Activated naive CD8-positive, alpha-beta T cell (primary cell): ENCODE data around the gene TIMP3.

Experiments used
- H3K27ac Mint-ChIP-seq: one replicate; pipeline ENCODE4 v1.8.0; 2021; ENCODE audit warnings: mixed read lengths
- H3K27me3 Mint-ChIP-seq: one replicate; pipeline ENCODE4 v1.8.0; 2021; ENCODE audit warnings: mixed read lengths
- H3K36me3 Mint-ChIP-seq: one replicate; pipeline ENCODE4 v1.8.0; 2021; ENCODE audit warnings: mixed read lengths
- H3K4me1 Mint-ChIP-seq: one replicate; pipeline ENCODE4 v1.8.0; 2021; ENCODE audit warnings: low read depth, mixed read lengths
- H3K4me3 Mint-ChIP-seq: one replicate; pipeline ENCODE4 v1.8.0; 2021; ENCODE audit warnings: mild to moderate bottlenecking, mixed read lengths
- H3K9me3 Mint-ChIP-seq: one replicate; pipeline ENCODE4 v1.8.0; 2021; ENCODE audit warnings: low read depth, mixed read lengths

TIMP3 gene

DNA sequence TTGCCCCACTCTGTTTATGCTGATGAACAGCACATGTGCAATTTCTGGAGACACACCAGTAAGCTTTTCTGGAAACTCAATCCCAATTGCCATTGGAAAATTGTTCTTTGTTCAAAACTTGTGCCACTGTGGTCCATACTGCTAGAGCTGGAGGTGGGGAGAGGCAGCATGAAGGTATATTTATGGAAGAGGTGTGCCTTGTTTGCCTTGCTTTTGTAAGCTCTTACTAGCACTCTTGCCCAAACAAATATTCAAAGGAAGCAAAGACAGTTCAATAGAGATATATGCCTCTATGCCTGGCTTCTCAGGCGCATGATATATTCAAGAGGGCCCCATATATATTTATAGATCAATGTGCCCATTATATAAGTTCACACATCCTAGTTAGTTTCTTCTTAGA lies 42.7 kb downstream of the TIMP3 start:
- Mint-ChIP-seq H3K27ac (no peak overlapping the region), H3K27me3 (peaks cover 8% of the 10 kb centered on the region), H3K36me3 (no peaks in the 10 kb centered on the region), H3K4me3 (no peak overlapping the region), H3K9me3 (no peaks in the 10 kb centered on the region), H3K4me1 (no peaks in the 10 kb centered on the region)

DNA sequence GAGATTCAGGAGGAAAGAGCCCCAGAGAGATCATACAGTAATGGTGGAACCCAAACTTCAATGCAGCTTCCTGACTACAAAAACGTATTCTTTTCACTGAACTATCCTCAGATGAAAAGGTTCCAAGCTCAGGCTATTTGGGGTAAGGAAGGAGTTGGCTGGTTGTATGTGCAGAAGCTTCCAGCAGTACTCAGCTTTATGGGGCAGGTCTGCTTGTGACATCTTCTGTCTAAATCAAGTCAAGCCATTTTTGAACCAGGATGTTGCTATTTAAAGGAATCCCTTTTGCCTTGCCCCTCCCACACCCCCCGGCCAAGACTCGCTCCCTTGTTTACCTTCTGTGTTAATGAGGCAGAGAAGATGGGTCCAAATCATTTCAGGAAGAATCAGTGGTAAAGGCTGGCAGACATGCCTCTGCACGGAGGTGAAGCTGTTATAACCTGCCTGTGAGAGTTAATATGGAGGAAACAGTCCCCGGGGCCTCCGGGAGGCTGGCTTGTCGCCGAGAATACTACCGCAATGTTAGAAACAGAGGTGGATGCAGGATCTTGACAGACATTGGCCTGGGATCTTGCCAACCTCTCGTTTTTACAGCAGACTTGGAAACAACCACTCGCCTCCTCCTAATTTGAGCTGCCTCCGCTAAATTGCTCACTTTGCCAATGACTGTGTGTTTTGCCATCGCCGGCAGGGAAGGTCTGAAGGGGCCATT lies 45.4 kb downstream of the TIMP3 start:
- Mint-ChIP-seq H3K27ac (no peak overlapping the region), H3K36me3 (no peaks in the 10 kb centered on the region)

DNA sequence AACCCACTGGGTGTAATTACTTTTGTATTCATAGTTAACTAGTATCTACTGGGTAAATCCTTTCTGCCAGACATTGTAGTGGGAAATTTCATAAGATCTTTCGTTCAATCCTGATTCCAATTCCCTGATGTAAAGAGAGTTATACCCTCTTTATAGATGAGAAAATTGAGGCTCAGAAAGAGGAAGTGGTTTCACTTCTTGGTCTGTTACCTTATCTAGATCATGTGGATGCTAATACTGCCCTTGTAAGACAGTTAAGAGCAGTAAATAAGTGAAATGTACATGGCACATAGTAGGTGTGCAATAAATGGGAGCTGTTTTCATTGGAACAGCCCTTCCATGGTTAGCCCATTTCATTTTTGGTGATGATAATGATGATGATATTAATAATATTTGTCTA lies 46.7 kb downstream of the TIMP3 start:
- Mint-ChIP-seq H3K27me3 (peaks cover 3% of the 10 kb centered on the region), H3K27ac (no peak overlapping the region)

More for the DNA sequence above, 45.4 kb downstream of the TIMP3 start:
- Mint-ChIP-seq H3K4me3 (no peak overlapping the region), H3K27me3 (peaks cover 3% of the 10 kb centered on the region), H3K9me3 (no peaks in the 10 kb centered on the region), H3K4me1 (no peaks in the 10 kb centered on the region)

DNA sequence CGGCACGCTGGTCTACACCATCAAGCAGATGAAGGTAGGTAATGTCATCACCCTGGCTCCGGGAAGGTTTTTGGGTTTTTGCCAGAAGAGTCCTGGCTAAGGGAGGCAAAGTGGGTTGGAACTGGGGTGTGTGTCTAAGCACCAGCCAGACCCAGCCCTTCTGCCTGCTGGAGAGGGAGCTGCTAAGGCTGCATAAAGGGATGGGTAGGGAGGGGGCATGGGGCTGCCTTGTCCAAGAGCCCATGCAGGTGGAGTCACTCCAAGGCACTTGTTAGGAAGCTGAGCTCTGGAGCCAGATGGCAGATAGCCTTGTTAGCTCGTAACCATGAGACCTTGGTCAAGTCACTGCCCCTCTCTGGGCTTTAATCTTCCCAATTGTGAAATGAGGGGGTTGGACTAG lies 48.0 kb downstream of the TIMP3 start:
- Mint-ChIP-seq H3K9me3 (no peaks in the 10 kb centered on the region), H3K27me3 (peaks cover 3% of the 10 kb centered on the region)

More for the DNA sequence above, 46.7 kb downstream of the TIMP3 start:
- Mint-ChIP-seq H3K4me1 (no peaks in the 10 kb centered on the region), H3K36me3 (no peaks in the 10 kb centered on the region), H3K4me3 (no peak overlapping the region), H3K9me3 (no peaks in the 10 kb centered on the region)

DNA sequence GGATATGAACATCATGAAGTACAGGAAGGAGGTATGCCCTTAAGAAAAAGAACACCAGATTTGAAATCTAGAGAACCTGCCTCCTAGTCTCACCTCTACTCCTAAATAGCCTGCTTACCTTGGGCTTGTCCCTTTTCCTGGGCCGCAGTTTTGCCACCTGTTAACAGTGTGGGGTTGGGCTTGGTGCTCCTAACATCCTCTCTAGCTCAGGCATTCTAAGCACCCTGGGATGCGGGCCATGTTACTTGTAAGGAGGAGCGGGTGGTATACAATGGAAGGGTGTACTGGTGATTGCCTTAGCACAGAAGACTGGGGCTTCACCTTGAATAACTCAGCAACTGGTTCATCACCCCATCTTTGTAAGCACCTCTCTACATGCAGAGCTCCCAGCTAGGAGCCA lies 48.7 kb downstream of the TIMP3 start:
- H3K9me3 Mint-ChIP-seq: no peaks in the 10 kb centered on the region
- H3K4me1 Mint-ChIP-seq: no peaks in the 10 kb centered on the region
- H3K27me3 Mint-ChIP-seq: peaks cover 3% of the 10 kb centered on the region
- H3K4me3 Mint-ChIP-seq: no peak overlapping the region
- H3K36me3 Mint-ChIP-seq: no peaks in the 10 kb centered on the region
- H3K27ac Mint-ChIP-seq: no peak overlapping the region

More for the DNA sequence above, 48.0 kb downstream of the TIMP3 start:
- H3K27ac Mint-ChIP-seq: no peak overlapping the region
- H3K4me1 Mint-ChIP-seq: no peaks in the 10 kb centered on the region
- H3K36me3 Mint-ChIP-seq: no peaks in the 10 kb centered on the region
- no peak overlapping the region for H3K4me3 Mint-ChIP-seq

DNA sequence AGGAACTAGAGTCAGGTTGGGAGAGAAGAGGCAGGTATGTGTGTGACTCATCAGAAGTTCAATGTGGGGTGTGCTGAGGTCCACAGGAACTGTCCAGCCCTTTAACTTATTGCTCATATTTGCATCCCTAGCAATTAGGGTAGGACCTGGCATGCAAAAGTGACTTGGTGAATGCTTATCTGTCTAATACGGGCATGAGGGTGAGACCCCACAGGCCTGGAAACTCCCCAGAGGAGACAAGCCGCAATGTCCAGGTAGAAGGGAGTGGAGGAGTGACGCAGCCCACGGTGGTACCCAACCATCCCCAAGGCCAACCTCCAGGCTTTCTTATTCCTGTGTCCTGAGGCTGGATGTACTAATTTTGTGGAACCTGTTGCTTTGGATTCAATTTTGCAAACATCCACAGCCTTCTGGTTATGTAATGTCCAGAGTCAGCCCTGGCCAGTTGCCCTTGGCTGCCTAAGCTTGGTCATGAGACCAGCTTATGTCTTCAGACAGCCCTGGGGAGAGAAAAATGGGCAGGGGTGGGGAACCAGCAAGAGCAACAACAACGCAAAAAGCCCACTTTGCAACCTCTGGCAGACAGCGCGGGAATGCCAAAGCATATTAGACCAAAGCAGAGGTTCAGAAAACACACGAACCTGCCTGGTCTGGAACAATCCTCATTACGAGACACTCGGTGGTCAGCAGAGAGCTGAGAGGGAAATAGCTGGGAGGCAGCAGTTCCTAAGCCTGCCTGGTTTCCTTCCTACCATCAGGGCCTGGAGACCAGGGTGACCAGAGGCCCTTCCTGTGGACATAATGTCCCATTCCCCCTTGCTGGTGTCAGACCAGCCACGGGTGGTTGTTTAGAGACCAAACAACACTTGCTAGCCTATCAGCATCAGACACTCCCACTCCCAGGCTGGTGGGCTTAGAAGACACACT lies 49.3 kb downstream of the TIMP3 start:
- Mint-ChIP-seq H3K9me3 (no peaks in the 10 kb centered on the region), H3K27me3 (peaks cover 3% of the 10 kb centered on the region), H3K4me3 (no peak overlapping the region), H3K27ac (no peak overlapping the region), H3K4me1 (no peaks in the 10 kb centered on the region), H3K36me3 (no peaks in the 10 kb centered on the region)

DNA sequence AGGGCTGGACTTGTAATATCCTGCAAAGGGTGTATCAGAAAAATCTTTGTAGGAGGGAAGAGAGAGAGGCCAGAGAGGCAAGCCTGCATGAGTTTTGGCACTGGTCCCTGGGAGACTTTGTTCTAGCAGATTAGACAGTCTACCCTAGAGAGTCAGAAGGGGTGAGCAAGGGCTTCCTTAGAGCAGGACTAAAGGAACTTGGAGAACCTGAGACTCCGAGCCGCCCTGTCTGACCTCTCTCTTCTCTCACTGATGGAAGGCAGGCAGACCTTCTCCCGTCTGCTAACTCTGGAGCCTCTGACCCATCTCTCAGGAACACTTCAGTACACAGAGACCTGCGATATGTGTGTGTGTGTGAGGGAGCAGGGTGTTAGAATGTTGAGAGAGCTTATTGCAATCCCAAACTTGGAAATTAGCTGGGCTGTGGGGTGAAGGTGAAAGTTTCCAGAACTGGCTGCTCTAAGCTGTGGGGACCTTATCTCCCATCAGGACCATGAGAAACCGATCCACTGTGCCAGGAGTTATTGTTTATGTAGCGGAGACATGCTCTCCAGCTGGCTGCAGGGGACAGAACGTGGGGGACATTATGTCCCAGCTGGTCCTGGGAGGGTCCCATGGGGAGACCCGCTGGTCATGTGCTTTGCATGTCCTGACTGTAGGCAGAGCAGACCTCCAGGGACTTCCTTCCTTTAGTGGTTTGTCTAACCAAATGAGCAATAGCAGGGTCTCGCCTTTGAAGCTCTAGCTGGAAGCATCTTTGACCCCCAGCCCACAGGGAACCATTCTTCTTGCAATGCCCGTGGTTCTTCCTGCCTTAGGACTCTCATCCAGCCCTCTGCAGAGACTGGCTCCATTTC lies 51.1 kb downstream of the TIMP3 start:
- H3K4me1 Mint-ChIP-seq: no peaks in the 10 kb centered on the region
- H3K36me3 Mint-ChIP-seq: no peaks in the 10 kb centered on the region
- no peak overlapping the region for H3K27ac Mint-ChIP-seq
- no peak overlapping the region for H3K4me3 Mint-ChIP-seq
- H3K27me3 Mint-ChIP-seq: peaks cover 3% of the 10 kb centered on the region
- H3K9me3 Mint-ChIP-seq: no peaks in the 10 kb centered on the region

DNA sequence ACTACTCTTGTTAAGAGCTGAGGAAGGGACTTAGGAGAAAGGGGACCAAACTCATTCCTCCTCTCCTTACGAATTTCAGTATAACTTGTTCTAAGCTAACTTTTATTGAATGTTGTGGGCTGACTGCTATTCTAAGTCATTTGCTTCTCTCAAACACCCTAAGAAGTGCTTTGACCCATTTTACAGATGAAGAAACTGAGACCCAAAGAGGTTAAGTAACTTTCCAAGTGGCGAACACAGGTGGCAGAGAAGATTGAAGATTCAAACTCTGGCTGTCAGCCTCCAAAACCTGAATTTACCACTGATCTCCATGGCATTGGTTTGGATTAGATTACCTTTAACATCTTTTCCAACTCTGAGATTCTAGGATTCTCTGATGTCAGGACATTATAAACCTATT lies 52.2 kb downstream of the TIMP3 start:
- no peaks in the 10 kb centered on the region for H3K4me1 Mint-ChIP-seq
- H3K9me3 Mint-ChIP-seq: no peaks in the 10 kb centered on the region
- no peak overlapping the region for H3K27ac Mint-ChIP-seq
- H3K36me3 Mint-ChIP-seq: no peaks in the 10 kb centered on the region
- H3K4me3 Mint-ChIP-seq: no peak overlapping the region
- H3K27me3 Mint-ChIP-seq: peaks cover 3% of the 10 kb centered on the region

DNA sequence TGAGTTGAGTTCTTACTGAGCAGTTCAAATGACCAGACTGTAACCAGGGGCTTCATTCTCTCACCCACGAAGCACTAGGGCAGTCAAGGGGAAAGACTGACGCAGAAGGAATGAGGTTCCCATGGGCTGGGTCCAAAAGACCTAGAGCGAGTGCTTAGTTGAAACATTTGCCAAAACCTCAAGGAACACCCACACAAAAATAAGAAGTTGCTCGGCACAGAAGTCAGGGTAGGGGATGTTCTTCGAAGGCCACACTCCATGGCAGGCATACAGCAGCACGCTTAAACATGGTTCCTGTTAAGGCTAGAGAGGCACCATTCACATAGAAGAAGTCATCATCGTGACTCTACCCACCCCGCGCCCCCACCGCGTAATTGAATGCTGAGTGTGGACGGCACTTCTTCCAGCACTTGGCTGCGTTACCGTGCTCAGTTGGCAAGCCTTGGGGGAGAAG lies 52.9 kb downstream of the TIMP3 start:
- no peak overlapping the region for H3K27ac Mint-ChIP-seq
- H3K9me3 Mint-ChIP-seq: no peaks in the 10 kb centered on the region
- no peak overlapping the region for H3K4me3 Mint-ChIP-seq
- H3K4me1 Mint-ChIP-seq: no peaks in the 10 kb centered on the region
- H3K36me3 Mint-ChIP-seq: no peaks in the 10 kb centered on the region
- H3K27me3 Mint-ChIP-seq: peaks cover 3% of the 10 kb centered on the region

DNA sequence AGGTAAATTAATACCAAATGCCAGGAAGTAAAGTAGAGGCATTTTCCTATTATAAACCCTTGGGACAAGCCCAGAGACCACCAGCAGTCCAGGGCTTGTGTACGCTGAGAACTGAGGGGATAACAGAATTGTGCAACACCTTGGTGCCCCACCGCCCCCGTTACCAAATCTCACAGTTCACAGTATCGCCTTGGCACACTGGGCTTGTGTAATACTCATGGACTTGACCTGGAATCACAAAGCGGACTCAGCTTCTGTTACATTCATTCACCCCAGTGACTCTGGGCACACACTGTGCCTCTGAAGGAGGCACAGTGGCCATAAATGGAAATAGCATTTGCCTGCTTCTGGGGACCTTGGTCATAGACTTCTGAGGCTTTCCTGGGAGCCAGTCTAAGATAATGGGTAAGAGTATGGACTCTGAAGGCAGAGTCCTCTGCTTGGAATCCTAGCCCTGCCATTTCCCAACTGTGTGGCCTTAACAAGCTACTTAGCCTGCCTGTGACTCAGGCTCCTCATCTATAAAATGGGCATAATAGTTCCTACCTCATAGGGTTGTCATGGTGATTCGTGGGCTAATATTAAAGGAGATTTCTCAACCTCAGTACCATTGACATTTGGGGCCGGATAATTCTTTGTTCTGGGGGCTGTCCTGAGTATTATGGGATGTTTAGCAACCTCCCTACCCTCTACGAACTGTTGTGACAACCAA lies 53.7 kb downstream of the TIMP3 start:
- no peaks in the 10 kb centered on the region for H3K36me3 Mint-ChIP-seq
- no peak overlapping the region for H3K27ac Mint-ChIP-seq
- no peaks in the 10 kb centered on the region for H3K4me1 Mint-ChIP-seq
- H3K9me3 Mint-ChIP-seq: no peaks in the 10 kb centered on the region
- no peak overlapping the region for H3K4me3 Mint-ChIP-seq
- peaks cover 3% of the 10 kb centered on the region for H3K27me3 Mint-ChIP-seq

DNA sequence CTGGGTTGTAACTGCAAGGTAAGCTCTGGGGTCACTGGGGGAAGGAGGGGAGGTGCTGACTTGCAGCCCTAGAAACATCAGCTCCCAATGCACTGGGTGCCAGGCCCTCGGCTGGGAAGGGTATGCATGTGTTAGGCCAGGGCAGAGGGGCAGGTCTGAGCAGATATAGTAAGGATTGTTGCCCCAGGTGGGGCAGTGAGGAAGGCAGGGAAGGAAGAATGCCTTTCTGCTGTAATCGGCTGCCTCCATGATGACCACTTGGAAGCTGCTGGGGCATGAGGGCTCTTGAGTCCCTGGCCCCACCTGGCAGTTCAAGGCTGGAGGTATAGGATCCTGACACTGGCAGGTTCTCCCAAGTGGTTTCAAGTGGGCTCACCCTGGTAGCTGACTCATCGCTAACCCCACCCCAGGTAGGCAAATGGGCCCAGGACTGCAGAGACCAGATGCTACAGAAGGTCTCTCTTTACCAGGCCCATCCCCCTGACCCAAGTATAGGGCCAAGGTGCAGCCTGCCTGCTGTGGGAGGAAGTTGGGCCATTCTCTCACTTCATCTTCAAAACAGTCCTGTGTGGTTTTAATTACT lies 56.7 kb downstream of the TIMP3 start:
- H3K27ac Mint-ChIP-seq: no peak overlapping the region
- no peak overlapping the region for H3K4me3 Mint-ChIP-seq
- H3K27me3 Mint-ChIP-seq: no peaks in the 10 kb centered on the region

DNA sequence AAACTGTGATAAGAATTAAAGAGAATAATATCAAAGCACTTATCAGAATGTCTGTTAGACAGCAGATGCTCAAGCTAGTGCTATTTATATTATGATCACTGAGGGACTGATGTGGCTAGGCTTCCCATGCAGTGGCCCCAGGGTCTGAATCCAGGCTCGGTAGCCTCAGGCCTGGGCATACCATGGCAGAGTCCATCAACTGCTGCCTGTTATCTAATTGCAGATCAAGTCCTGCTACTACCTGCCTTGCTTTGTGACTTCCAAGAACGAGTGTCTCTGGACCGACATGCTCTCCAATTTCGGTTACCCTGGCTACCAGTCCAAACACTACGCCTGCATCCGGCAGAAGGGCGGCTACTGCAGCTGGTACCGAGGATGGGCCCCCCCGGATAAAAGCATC lies 57.5 kb downstream of the TIMP3 start:
- H3K27ac Mint-ChIP-seq: no peak overlapping the region
- H3K9me3 Mint-ChIP-seq: no peaks in the 10 kb centered on the region
- no peaks in the 10 kb centered on the region for H3K4me1 Mint-ChIP-seq
- no peak overlapping the region for H3K4me3 Mint-ChIP-seq
- no peaks in the 10 kb centered on the region for H3K27me3 Mint-ChIP-seq
- H3K36me3 Mint-ChIP-seq: no peaks in the 10 kb centered on the region

More for the DNA sequence above, 56.7 kb downstream of the TIMP3 start:
- Mint-ChIP-seq H3K36me3 (no peaks in the 10 kb centered on the region), H3K9me3 (no peaks in the 10 kb centered on the region), H3K4me1 (no peaks in the 10 kb centered on the region)

DNA sequence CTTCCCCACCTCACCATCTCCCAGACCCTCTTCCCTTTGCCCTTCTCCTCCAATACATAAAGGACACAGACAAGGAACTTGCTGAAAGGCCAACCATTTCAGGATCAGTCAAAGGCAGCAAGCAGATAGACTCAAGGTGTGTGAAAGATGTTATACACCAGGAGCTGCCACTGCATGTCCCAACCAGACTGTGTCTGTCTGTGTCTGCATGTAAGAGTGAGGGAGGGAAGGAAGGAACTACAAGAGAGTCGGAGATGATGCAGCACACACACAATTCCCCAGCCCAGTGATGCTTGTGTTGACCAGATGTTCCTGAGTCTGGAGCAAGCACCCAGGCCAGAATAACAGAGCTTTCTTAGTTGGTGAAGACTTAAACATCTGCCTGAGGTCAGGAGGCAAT lies 58.2 kb downstream of the TIMP3 start:
- Mint-ChIP-seq H3K4me1 (no peaks in the 10 kb centered on the region), H3K36me3 (no peaks in the 10 kb centered on the region), H3K4me3 (no peak overlapping the region), H3K27ac (no peak overlapping the region), H3K27me3 (no peaks in the 10 kb centered on the region), H3K9me3 (no peaks in the 10 kb centered on the region)

DNA sequence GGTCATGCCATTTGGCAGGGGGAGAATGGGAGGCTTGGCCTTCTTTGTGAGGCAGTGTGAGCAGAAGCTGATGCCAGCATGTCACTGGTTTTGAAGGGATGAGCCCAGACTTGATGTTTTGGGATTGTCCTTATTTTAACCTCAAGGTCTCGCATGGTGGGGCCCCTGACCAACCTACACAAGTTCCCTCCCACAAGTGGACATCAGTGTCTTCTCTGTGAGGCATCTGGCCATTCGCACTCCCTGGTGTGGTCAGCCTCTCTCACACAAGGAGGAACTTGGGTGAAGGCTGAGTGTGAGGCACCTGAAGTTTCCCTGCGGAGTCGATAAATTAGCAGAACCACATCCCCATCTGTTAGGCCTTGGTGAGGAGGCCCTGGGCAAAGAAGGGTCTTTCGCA lies 59.8 kb downstream of the TIMP3 start:
- H3K27me3 Mint-ChIP-seq: no peaks in the 10 kb centered on the region
- H3K4me1 Mint-ChIP-seq: no peaks in the 10 kb centered on the region
- no peaks in the 10 kb centered on the region for H3K9me3 Mint-ChIP-seq
- H3K4me3 Mint-ChIP-seq: no peak overlapping the region
- no peaks in the 10 kb centered on the region for H3K36me3 Mint-ChIP-seq
- H3K27ac Mint-ChIP-seq: no peak overlapping the region
